Kidney (tissue), 14 donors: ENCODE measurements around the gene RLN1. TPM values are rescaled to one million over a fixed set of nuclear protein-coding genes. Genes with fewer than 3 reads are reported as not detected.

Experiments used
- DNase-seq, 5 donors: peaks; one replicate each; pipeline ENCODE4 v3.0.0-alpha.2; 2013 to 2020
- FAIRE-seq: peaks from 2 replicates; lab custom pipeline; 2012; peaks lifted over from hg19 to GRCh38; lab: Jason Lieb, UNC
- H3K27ac ChIP-seq, 2 donors: one replicate each; pipeline ENCODE4 v1.7.0; 2013; ENCODE audit warnings: low read depth in 2 of 2, low read length in 2 of 2, inconsistent platforms in 1 of 2
- H3K27me3 ChIP-seq: one replicate; pipeline ENCODE4 v1.7.1; 2013; ENCODE audit warnings: low read length, inconsistent platforms; ENCODE audit not compliant: control insufficient read depth, insufficient read depth
- H3K36me3 ChIP-seq, 3 donors: one replicate each; pipeline versions ENCODE4 v1.7.0 to v1.7.1; 2013; ENCODE audit warnings: low read length in 3 of 3, control low read depth in 1 of 3, inconsistent platforms in 1 of 3; ENCODE audit not compliant: insufficient read depth in 3 of 3, control insufficient read depth in 2 of 3
- H3K4me1 ChIP-seq, 3 donors: one replicate each; pipeline versions ENCODE4 v1.7.0 to v1.7.1; 2013; ENCODE audit warnings: low read length in 3 of 3, inconsistent platforms in 1 of 3, low read depth in 1 of 3; ENCODE audit not compliant: control insufficient read depth in 2 of 3, insufficient read depth in 2 of 3
- H3K4me3 ChIP-seq, 3 donors: one replicate each; pipeline versions ENCODE4 v1.7.0 to v1.8.1; 2013; ENCODE audit warnings: low read length in 3 of 3, control low read depth in 1 of 3, inconsistent platforms in 1 of 3
- H3K9ac ChIP-seq, 3 donors: one replicate each; pipeline versions ENCODE4 v1.7.0 to v1.7.1; 2013; ENCODE audit warnings: low read length in 3 of 3, control low read depth in 1 of 3, inconsistent platforms in 1 of 3
- H3K9me3 ChIP-seq, 3 donors: one replicate each; pipeline versions ENCODE4 v1.7.0 to v1.7.1; 2013; ENCODE audit warnings: low read length in 3 of 3, control low read depth in 1 of 3, inconsistent platforms in 1 of 3; ENCODE audit not compliant: control insufficient read depth in 2 of 3, insufficient read depth in 1 of 3
- intact Hi-C: fragments of 100-400 bp; cut with DNase I; formaldehyde crosslinking; loops from one replicate; pipeline ENCODE4 v1.11.1; 2022
- polyA plus RNA-seq: library from polyadenylated mRNA; stranded (reverse); fragments of 350-450 nt; fragmentation: Illumina TruSeq; extraction: RNeasy Lipid Tissue Mini Kit (QIAGEN cat#74804); gene quantifications from one replicate; pipeline ENCODE4 v1.2.3, GENCODE V29; 2014; ENCODE audit warnings: low read depth, low replicate concordance; ENCODE audit not compliant: insufficient read depth
- total RNA-seq: library from RNA; stranded (reverse); fragmentation: NEBNext Ultra II Directional; extraction: Animal tissue kit (Norgen Biotek cat#: 25700); gene quantifications from one replicate; pipeline ENCODE4 v1.2.1, GENCODE V29; 2021
- TF ChIP-seq, protein P1 (sequence below): IDR thresholded peaks from 3 replicates; pipeline ENCODE4 v1.5.1; 2012; ENCODE audit warnings: mild to moderate bottlenecking, moderate library complexity, borderline replicate concordance; ENCODE audit not compliant: insufficient read depth; ENCODE audit errors: extremely low read depth
- donor health status: control.
- donor health status: control.
- donor health status: control.
- donor health status: control.
- donor health status: control.
- donor health status: DM: yes; HTN: yes; CAD: no.
- donor health status: Normal renal cell carcinoma (clear cell type).

RLN1 gene
- total and polyA plus RNA-seq, 2 donors from 2014 or later = 0.57 to 0.82 TPM

DNA sequence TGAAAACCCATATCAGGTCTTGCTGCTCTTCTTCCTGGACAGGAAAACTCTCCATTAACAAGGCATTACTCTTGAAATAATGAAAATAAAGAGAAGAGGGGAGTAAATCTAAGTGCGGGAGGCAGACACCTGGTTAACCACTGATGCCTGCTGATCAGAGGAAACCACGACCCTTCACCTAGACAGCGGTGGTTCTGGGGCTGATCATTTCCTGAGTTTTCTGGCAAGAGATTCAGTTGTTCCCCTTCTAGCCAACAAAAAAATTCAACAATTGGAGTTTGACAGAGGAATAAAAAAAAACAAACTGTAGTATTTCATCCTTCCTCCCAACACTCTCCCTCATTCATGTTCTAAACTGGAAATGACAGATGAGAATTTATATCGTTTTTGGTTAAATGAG is 38.1 kb downstream of the RLN1 start:
- DNase-seq (no peak), FAIRE-seq (no peak)
- H3K27ac ChIP-seq = no peak overlapping the region
- H3K9ac ChIP-seq = no peak overlapping the region
- H3K36me3 ChIP-seq = no peaks in the 10 kb centered on the region
- TF ChIP-seq, protein P1, sequence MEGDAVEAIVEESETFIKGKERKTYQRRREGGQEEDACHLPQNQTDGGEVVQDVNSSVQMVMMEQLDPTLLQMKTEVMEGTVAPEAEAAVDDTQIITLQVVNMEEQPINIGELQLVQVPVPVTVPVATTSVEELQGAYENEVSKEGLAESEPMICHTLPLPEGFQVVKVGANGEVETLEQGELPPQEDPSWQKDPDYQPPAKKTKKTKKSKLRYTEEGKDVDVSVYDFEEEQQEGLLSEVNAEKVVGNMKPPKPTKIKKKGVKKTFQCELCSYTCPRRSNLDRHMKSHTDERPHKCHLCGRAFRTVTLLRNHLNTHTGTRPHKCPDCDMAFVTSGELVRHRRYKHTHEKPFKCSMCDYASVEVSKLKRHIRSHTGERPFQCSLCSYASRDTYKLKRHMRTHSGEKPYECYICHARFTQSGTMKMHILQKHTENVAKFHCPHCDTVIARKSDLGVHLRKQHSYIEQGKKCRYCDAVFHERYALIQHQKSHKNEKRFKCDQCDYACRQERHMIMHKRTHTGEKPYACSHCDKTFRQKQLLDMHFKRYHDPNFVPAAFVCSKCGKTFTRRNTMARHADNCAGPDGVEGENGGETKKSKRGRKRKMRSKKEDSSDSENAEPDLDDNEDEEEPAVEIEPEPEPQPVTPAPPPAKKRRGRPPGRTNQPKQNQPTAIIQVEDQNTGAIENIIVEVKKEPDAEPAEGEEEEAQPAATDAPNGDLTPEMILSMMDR = no peak
- H3K4me3 ChIP-seq = no peak overlapping the region
- H3K27me3 ChIP-seq = no peaks in the 10 kb centered on the region
- intact Hi-C loops = no loop called here
- H3K9me3 ChIP-seq = no peaks in the 10 kb centered on the region
- H3K4me1 ChIP-seq = no peaks in the 10 kb centered on the region

DNA sequence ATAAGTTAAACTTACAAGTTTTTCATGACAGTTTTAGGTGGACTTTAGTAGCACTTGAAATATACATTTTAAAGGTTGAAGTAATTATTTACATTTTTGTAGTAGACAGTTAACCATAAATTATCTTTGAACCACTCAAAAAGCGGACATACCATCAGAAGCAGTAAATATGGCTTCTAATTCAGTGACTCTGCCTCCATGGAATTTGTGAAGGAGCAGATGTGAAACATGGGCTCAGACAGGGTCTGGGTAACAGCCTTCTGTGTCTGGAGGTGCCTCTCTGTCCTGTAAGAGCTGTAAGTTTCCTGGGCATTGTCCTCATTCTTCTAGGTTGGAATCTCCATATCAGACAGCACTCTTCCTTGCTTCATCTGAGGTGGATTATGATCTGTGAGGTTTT is 47.5 kb downstream of the RLN1 start:
- H3K36me3 ChIP-seq = no peaks in the 10 kb centered on the region
- no peak overlapping the region for H3K9ac ChIP-seq
- H3K4me3 ChIP-seq = no peak overlapping the region
- no peak overlapping the region for H3K27ac ChIP-seq
- H3K9me3 ChIP-seq = no peaks in the 10 kb centered on the region
- FAIRE-seq (no peak), DNase-seq (no peak)
- no peaks in the 10 kb centered on the region for H3K27me3 ChIP-seq
- H3K4me1 ChIP-seq = no peaks in the 10 kb centered on the region
- intact Hi-C loops = no loop called here
- TF ChIP-seq, protein P1 = no peak

DNA sequence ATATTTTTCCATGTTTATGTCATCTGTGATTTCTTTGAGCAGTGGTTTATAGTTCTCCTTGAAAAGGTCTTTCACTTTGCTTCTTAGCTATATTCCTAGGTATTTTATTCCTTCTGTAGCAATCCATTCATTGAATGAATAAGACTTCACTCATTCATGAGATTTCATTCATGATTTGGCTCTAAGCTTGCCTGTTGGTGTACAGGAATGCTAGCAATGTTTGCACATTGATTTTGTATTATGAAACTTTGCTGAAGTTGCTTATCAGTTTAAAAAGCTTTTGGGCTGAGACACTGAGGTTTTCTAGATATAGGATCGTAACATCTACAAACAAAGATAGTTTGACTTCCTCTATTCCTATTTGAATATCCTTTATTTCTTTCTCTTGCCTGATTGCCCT is 51.1 kb downstream of the RLN1 start:
- H3K27ac ChIP-seq = no peak overlapping the region
- FAIRE-seq (no peak), DNase-seq (no peak)
- no peaks in the 10 kb centered on the region for H3K9me3 ChIP-seq
- TF ChIP-seq, protein P1 = no peak
- no peaks in the 10 kb centered on the region for H3K27me3 ChIP-seq
- no peak overlapping the region for H3K4me3 ChIP-seq
- no peak overlapping the region for H3K9ac ChIP-seq
- H3K36me3 ChIP-seq = no peaks in the 10 kb centered on the region
- intact Hi-C loops = no loop called here
- no peaks in the 10 kb centered on the region for H3K4me1 ChIP-seq

DNA sequence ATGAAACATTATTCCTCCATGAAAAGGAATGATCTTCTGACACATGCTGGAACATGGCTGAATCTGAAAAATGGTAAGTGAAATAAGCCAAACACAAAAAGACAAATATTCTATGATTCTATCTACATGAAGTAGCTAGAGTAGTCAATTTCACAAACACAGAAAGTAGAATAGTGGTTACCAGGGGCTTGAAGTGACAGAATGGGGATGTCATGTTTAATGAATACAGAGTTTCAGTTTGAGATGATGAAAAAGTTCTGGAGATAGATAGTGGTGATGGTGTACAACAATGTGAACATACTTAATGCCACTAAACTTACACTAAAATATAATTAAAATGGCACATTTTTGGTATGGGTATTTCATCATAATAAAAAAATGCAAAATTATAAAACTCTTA is 53.4 kb downstream of the RLN1 start:
- no peak overlapping the region for H3K9ac ChIP-seq
- no peaks in the 10 kb centered on the region for H3K36me3 ChIP-seq
- no peak overlapping the region for H3K4me3 ChIP-seq
- H3K27me3 ChIP-seq = no peaks in the 10 kb centered on the region
- TF ChIP-seq, protein P1 = no peak
- no peak for DNase-seq
- H3K4me1 ChIP-seq = no peaks in the 10 kb centered on the region
- H3K27ac ChIP-seq = no peak overlapping the region
- no peak for FAIRE-seq
- no peaks in the 10 kb centered on the region for H3K9me3 ChIP-seq
- intact Hi-C loops = no loop called here
